SK-N-SH (cell line): ENCODE measurements around the gene LAGE3. TPM values are rescaled to one million over a fixed set of nuclear protein-coding genes. Genes with fewer than 3 reads are reported as not detected.

Experiments used
- CTCF ChIA-PET: fragments of 300-600, 350-600 bp; formaldehyde crosslinking; extraction: SDS; loops from one replicate; lab custom pipeline; 2021; lab: Yijun Ruan, JAX
- POLR2A ChIA-PET: fragments of 350-600 bp; sonication (Branson Sonifier 250); formaldehyde crosslinking; extraction: SDS; loops from one replicate; lab custom pipeline; 2020; ENCODE audit warnings: antibody characterized with exemption, inconsistent platforms; lab: Yijun Ruan, JAX
- DNase-seq: peaks from one replicate; pipeline ENCODE4 v3.0.0; 2012
- H2AFZ ChIP-seq: fragments of 200-600 bp; sonication (generic); 2 replicates; pipeline ENCODE4 v1.8.1; 2016; ENCODE audit warnings: antibody characterized with exemption, mild to moderate bottlenecking, low read depth
- H3F3A ChIP-seq: fragments of 200-600 bp; sonication (generic); replicated peaks from 2 replicates; pipeline ENCODE3; 2016; ENCODE audit warnings: antibody characterized with exemption, mild to moderate bottlenecking; ENCODE audit not compliant: insufficient read depth
- H3K27ac ChIP-seq, 2 experiments: fragments of 200-500 bp in 1 of 2; fragments of 200-600 bp in 1 of 2; sonication (Bioruptor generic) in 1 of 2; sonication (generic), shearing (Covaris generic) in 1 of 2; 2 replicates each; pipeline versions ENCODE4 v1.5.1 to v1.6.1; 2014 to 2016; ENCODE audit warnings: low read depth in 2 of 2, inconsistent platforms in 1 of 2, low read length in 1 of 2, mild to moderate bottlenecking in 1 of 2, mixed read lengths in 1 of 2
- H3K27me3 ChIP-seq: fragments of 200-600 bp; sonication (generic), shearing (Covaris generic); 2 replicates; pipeline ENCODE4 v1.6.1; 2016; ENCODE audit warnings: mixed run types; ENCODE audit not compliant: insufficient read depth
- H3K36me3 ChIP-seq, 2 experiments: fragments of 200-500 bp in 1 of 2; fragments of 200-600 bp in 1 of 2; sonication (Bioruptor generic) in 1 of 2; sonication (generic) in 1 of 2; replicated peaks in 1 of 2; 2 replicates each; pipeline versions ENCODE3 to v1.5.1; 2014 to 2016; ENCODE audit warnings: low read length in 1 of 2, mild to moderate bottlenecking in 1 of 2; ENCODE audit not compliant: insufficient read depth in 2 of 2, control insufficient read depth in 1 of 2
- H3K4me1 ChIP-seq, 2 experiments: fragments of 200-500 bp in 1 of 2; fragments of 200-600 bp in 1 of 2; sonication (Bioruptor generic) in 1 of 2; sonication (generic), shearing (Covaris generic) in 1 of 2; 2 replicates each; pipeline versions ENCODE4 v1.5.1 to v1.6.1; 2014 to 2016; ENCODE audit warnings: low read depth in 1 of 2, low read length in 1 of 2, mixed run types in 1 of 2; ENCODE audit not compliant: insufficient read depth in 2 of 2, control insufficient read depth in 1 of 2
- H3K4me2 ChIP-seq: fragments of 200-600 bp; sonication (generic), shearing (Covaris generic); 2 replicates; pipeline ENCODE4 v1.6.1; 2017; ENCODE audit warnings: mixed run types
- H3K4me3 ChIP-seq, 2 experiments: fragments of 200-500 bp in 1 of 2; fragments of 200-600 bp in 1 of 2; sonication (Bioruptor generic) in 1 of 2; sonication (generic), shearing (Covaris generic) in 1 of 2; 2 replicates each; pipeline versions ENCODE4 v1.5.1 to v1.8.1; 2014 to 2016; ENCODE audit warnings: low read depth in 2 of 2, inconsistent platforms in 1 of 2, low read length in 1 of 2, mild to moderate bottlenecking in 1 of 2, mixed read lengths in 1 of 2, moderate library complexity in 1 of 2
- H3K79me2 ChIP-seq: fragments of 200-600 bp; sonication (generic); 2 replicates; pipeline ENCODE4 v1.8.1; 2017; ENCODE audit warnings: mild to moderate bottlenecking; ENCODE audit not compliant: insufficient read depth
- H3K9ac ChIP-seq: fragments of 200-600 bp; sonication (generic); 2 replicates; pipeline ENCODE4 v1.6.1; 2017; ENCODE audit warnings: mixed run types
- H3K9me2 ChIP-seq: fragments of 200-600 bp; sonication (generic); 2 replicates; pipeline ENCODE4 v1.6.1; 2017; ENCODE audit warnings: mixed run types
- H3K9me3 ChIP-seq: fragments of 200-600 bp; sonication (generic); 2 replicates; pipeline ENCODE4 v1.6.1; 2017; ENCODE audit warnings: mixed run types, mild to moderate bottlenecking, moderate library complexity
- H4K20me1 ChIP-seq: fragments of 200-600 bp; sonication (generic); 2 replicates; pipeline ENCODE4 v1.6.1; 2017; ENCODE audit warnings: mild to moderate bottlenecking, mixed run types; ENCODE audit not compliant: insufficient read depth
- CHD2 ChIP-seq: fragments of 150-350 bp; IDR thresholded peaks from 2 replicates; pipeline ENCODE4 v1.6.1; 2018; ENCODE audit warnings: low read length; ENCODE audit not compliant: partially characterized antibody
- EZH2phosphoT487 ChIP-seq: fragments of 200-600 bp; sonication (generic); IDR thresholded peaks from 2 replicates; pipeline ENCODE4 v1.6.1; 2017; ENCODE audit warnings: low read depth, mixed run types, mild to moderate bottlenecking, antibody characterized with exemption, moderate library complexity, borderline replicate concordance
- FOXJ3 ChIP-seq: sonication (generic); formaldehyde crosslinking; IDR thresholded peaks from 2 replicates; pipeline ENCODE4 v1.5.1; 2020; ENCODE audit warnings: mild to moderate bottlenecking, missing genetic modification reagents
- GABPA ChIP-seq: IDR thresholded peaks from 2 replicates; pipeline ENCODE4 v1.4.0; 2012; ENCODE audit warnings: low read depth, mild to moderate bottlenecking
- NFIC ChIP-seq: IDR thresholded peaks from 2 replicates; pipeline ENCODE4 v1.4.0; 2012; ENCODE audit warnings: borderline replicate concordance
- RFX5 ChIP-seq: IDR thresholded peaks from 2 replicates; pipeline ENCODE4 v1.6.1; 2012; ENCODE audit warnings: mild to moderate bottlenecking, improper control_type of control experiment, low read length
- RXRA ChIP-seq: IDR thresholded peaks from 2 replicates; pipeline ENCODE4 v1.4.0; 2012; ENCODE audit warnings: low read depth, mild to moderate bottlenecking, borderline replicate concordance
- SIN3A ChIP-seq: IDR thresholded peaks from 2 replicates; pipeline ENCODE4 v1.6.1; 2012; ENCODE audit warnings: low read depth, mild to moderate bottlenecking, low read length, moderate library complexity, borderline replicate concordance
- SMC3 ChIP-seq: IDR thresholded peaks from 2 replicates; pipeline ENCODE4 v1.6.1; 2012; ENCODE audit warnings: low read depth, low read length, improper control_type of control experiment
- TAF1 ChIP-seq: IDR thresholded peaks from 2 replicates; pipeline ENCODE4 v1.6.1; 2012; ENCODE audit warnings: low read depth, mild to moderate bottlenecking, low read length, moderate library complexity, borderline replicate concordance
- TCF12 ChIP-seq: IDR thresholded peaks from 2 replicates; pipeline ENCODE4 v1.4.0; 2012
- TEAD4 ChIP-seq: IDR thresholded peaks from 2 replicates; pipeline ENCODE4 v1.4.0; 2012; ENCODE audit warnings: mild to moderate bottlenecking, borderline replicate concordance; ENCODE audit not compliant: insufficient read depth
- YY1 ChIP-seq: IDR thresholded peaks from 2 replicates; pipeline ENCODE4 v1.4.0; 2012; ENCODE audit warnings: low read depth, mild to moderate bottlenecking
- WGBS: methylation state at CpG from one replicate; pipeline ENCODE4 v1.1.6; 2017; ENCODE audit warnings: low lambda C conversion rate; 5-methylcytosine and 5-hydroxymethylcytosine counted together
- polyA plus RNA-seq, 3 experiments: library from polyadenylated mRNA; depleted of rRNA; stranded (reverse); fragments of >200 nt; gene quantifications; 2 replicates each; pipeline ENCODE4 v1.2.3, GENCODE V29; 2012
- TF ChIP-seq, protein P1 (sequence below): IDR thresholded peaks from 2 replicates; pipeline ENCODE4 v1.6.1; 2012; ENCODE audit warnings: mild to moderate bottlenecking, low read depth, low read length, moderate library complexity
- TF ChIP-seq, protein P2 (sequence below): fragments of 150-350 bp; IDR thresholded peaks from 2 replicates; pipeline ENCODE4 v1.6.1; 2016; ENCODE audit warnings: mild to moderate bottlenecking, low read depth, low read length
- TF ChIP-seq, protein P3 (sequence below): fragments of 200-600 bp; sonication (generic); IDR thresholded peaks from 2 replicates; pipeline ENCODE4 v1.6.1; 2017; ENCODE audit warnings: antibody characterized with exemption, mild to moderate bottlenecking, moderate library complexity
- TF ChIP-seq, protein P4 (sequence below): IDR thresholded peaks from 2 replicates; pipeline ENCODE4 v1.4.0; 2012; ENCODE audit warnings: low read depth
- TF ChIP-seq, protein P5 (sequence below): IDR thresholded peaks from 2 replicates; pipeline ENCODE4 v1.4.0; 2012; ENCODE audit warnings: low read depth, borderline replicate concordance

LAGE3 gene
- polyA plus RNA-seq, 1 of the 3 experiments (the other 2 are of a cell fraction), result 37.2 TPM

DNA sequence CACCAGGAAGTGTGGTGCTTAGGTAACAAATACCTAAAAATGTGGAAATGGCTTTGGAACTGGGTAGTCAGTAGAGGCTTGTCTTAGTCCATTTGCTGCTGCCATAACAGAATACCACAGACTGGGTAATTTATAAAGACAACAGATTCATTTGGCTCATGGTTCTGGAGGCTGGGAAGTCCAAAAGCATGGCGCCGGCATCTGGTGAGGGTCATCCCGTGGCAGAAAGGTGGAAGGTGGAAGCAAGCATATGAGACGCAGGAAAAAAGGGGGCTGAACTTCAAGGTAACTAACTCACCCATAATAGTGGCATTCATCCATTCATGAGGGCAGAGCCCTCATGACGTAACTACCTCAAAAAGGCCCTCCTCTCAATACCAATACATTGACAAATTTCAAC is 30.4 kb upstream of the LAGE3 start:
- Histone ChIP-seq H3K27me3 (no peaks in the 10 kb centered on the region; the same call in 1 of the 2 replicates), H3K4me3 (no peak overlapping the region), H4K20me1 (no peaks in the 10 kb centered on the region), H3K27ac (no peak overlapping the region), H2AFZ (no peak overlapping the region), H3K79me2 (no peaks in the 10 kb centered on the region), H3K9ac (no peak overlapping the region), H3K36me3 (no peaks in the 10 kb centered on the region), H3K9me2 (no peaks in the 10 kb centered on the region), H3F3A (no peaks in the 10 kb centered on the region)
- ChIA-PET POLR2A (no interaction called here), CTCF (no interaction called here)
- WGBS, result 69% methylated on average over 5 of the region's 5 CpGs
- no peak for DNase-seq
- TF ChIP-seq GABPA, result no peak
- no peak for TF ChIP-seq FOXJ3 (CRISPR knock-in tag)
- no peak for TF ChIP-seq TEAD4
- no peak for TF ChIP-seq SIN3A
- no peak for TF ChIP-seq RFX5
- TF ChIP-seq TCF12, result no peak
- no peak for TF ChIP-seq EZH2phosphoT487
- TF ChIP-seq, all 33 proteins: peak for 0
- H3K4me2 ChIP-seq, result no peak overlapping the region
- no peaks in the 10 kb centered on the region for H3K4me1 ChIP-seq
- H3K9me3 ChIP-seq, result no peaks in the 10 kb centered on the region

DNA sequence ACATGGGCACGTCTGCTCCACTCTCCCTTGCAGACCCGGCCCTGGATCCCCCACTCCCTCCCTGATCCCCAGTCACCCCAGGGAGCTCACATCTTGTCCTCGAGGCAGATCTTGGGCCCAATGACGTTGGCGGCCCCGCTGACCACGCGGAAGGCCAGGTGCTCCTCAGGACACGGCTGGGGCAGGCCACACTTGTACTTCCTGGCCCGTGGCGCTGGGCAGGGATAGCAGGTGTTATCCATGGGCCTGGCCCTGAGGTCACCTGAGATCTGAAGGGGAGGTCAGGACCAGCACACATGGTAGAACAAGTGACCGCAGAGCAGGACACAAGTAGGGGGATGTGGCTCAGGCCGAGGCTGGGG is 29.3 kb upstream of the LAGE3 start:
- TF ChIP-seq YY1, result no peak
- TF ChIP-seq, protein P1, sequence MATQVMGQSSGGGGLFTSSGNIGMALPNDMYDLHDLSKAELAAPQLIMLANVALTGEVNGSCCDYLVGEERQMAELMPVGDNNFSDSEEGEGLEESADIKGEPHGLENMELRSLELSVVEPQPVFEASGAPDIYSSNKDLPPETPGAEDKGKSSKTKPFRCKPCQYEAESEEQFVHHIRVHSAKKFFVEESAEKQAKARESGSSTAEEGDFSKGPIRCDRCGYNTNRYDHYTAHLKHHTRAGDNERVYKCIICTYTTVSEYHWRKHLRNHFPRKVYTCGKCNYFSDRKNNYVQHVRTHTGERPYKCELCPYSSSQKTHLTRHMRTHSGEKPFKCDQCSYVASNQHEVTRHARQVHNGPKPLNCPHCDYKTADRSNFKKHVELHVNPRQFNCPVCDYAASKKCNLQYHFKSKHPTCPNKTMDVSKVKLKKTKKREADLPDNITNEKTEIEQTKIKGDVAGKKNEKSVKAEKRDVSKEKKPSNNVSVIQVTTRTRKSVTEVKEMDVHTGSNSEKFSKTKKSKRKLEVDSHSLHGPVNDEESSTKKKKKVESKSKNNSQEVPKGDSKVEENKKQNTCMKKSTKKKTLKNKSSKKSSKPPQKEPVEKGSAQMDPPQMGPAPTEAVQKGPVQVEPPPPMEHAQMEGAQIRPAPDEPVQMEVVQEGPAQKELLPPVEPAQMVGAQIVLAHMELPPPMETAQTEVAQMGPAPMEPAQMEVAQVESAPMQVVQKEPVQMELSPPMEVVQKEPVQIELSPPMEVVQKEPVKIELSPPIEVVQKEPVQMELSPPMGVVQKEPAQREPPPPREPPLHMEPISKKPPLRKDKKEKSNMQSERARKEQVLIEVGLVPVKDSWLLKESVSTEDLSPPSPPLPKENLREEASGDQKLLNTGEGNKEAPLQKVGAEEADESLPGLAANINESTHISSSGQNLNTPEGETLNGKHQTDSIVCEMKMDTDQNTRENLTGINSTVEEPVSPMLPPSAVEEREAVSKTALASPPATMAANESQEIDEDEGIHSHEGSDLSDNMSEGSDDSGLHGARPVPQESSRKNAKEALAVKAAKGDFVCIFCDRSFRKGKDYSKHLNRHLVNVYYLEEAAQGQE, result no peak
- TF ChIP-seq SMC3, result no peak
- no peak for TF ChIP-seq RXRA
- no peak for TF ChIP-seq NFIC
- TF ChIP-seq RFX5, result no peak
- TF ChIP-seq GABPA, result no peak
- TF ChIP-seq, protein P2, sequence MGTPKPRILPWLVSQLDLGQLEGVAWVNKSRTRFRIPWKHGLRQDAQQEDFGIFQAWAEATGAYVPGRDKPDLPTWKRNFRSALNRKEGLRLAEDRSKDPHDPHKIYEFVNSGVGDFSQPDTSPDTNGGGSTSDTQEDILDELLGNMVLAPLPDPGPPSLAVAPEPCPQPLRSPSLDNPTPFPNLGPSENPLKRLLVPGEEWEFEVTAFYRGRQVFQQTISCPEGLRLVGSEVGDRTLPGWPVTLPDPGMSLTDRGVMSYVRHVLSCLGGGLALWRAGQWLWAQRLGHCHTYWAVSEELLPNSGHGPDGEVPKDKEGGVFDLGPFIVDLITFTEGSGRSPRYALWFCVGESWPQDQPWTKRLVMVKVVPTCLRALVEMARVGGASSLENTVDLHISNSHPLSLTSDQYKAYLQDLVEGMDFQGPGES, result no peak
- no peak for TF ChIP-seq CHD2
- TF ChIP-seq, protein P3, sequence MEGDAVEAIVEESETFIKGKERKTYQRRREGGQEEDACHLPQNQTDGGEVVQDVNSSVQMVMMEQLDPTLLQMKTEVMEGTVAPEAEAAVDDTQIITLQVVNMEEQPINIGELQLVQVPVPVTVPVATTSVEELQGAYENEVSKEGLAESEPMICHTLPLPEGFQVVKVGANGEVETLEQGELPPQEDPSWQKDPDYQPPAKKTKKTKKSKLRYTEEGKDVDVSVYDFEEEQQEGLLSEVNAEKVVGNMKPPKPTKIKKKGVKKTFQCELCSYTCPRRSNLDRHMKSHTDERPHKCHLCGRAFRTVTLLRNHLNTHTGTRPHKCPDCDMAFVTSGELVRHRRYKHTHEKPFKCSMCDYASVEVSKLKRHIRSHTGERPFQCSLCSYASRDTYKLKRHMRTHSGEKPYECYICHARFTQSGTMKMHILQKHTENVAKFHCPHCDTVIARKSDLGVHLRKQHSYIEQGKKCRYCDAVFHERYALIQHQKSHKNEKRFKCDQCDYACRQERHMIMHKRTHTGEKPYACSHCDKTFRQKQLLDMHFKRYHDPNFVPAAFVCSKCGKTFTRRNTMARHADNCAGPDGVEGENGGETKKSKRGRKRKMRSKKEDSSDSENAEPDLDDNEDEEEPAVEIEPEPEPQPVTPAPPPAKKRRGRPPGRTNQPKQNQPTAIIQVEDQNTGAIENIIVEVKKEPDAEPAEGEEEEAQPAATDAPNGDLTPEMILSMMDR, result no peak
- TF ChIP-seq, protein P4, sequence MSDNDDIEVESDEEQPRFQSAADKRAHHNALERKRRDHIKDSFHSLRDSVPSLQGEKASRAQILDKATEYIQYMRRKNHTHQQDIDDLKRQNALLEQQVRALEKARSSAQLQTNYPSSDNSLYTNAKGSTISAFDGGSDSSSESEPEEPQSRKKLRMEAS, result no peak
- TF ChIP-seq, protein P5, sequence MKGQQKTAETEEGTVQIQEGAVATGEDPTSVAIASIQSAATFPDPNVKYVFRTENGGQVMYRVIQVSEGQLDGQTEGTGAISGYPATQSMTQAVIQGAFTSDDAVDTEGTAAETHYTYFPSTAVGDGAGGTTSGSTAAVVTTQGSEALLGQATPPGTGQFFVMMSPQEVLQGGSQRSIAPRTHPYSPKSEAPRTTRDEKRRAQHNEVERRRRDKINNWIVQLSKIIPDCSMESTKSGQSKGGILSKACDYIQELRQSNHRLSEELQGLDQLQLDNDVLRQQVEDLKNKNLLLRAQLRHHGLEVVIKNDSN, result no peak
- TF ChIP-seq TAF1, result no peak
- Histone ChIP-seq H4K20me1 (no peaks in the 10 kb centered on the region), H3K4me1 (no peaks in the 10 kb centered on the region), H3K9me3 (no peaks in the 10 kb centered on the region), H2AFZ (no peak overlapping the region), H3K79me2 (no peaks in the 10 kb centered on the region), H3K9ac (no peak overlapping the region), H3K27me3 (no peaks in the 10 kb centered on the region; the same call in 1 of the 2 replicates), H3K36me3 (no peaks in the 10 kb centered on the region), H3F3A (no peaks in the 10 kb centered on the region), H3K9me2 (no peaks in the 10 kb centered on the region), H3K27ac (no peak overlapping the region), H3K4me2 (no peak overlapping the region), H3K4me3 (no peak overlapping the region)
- POLR2A ChIA-PET, result no interaction called here
- DNase-seq, result no peak
- CTCF ChIA-PET, result no interaction called here
- 41% methylated on average over 8 of the region's 13 CpGs for whole genome bisulfite sequencing
